Heart left ventricle (tissue), 16 donors: ENCODE measurements around the gene MCTP2. TPM values are rescaled to one million over a fixed set of nuclear protein-coding genes. Genes with fewer than 3 reads are reported as not detected.

Experiments used
- ATAC-seq, 4 donors: fragments of 200-7000 bp; cut with Tn5 transposase; one replicate each; pipeline ENCODE4 v1.9.1; 2020 to 2022; ENCODE audit warnings: moderate library complexity in 4 of 4, mild to moderate bottlenecking in 3 of 4, moderate number of reproducible peaks in 1 of 4
- DNase-seq, 5 donors: peaks; one replicate each; pipeline ENCODE4 v3.0.0-alpha.2; 2020
- H3K27ac ChIP-seq, 12 donors: fragments of 200-600 bp; sonication (generic) in 4 of 12; one replicate each; pipeline versions ENCODE4 v1.5.0 to v1.8.0; 2016 to 2022; ENCODE audit warnings: mild to moderate bottlenecking in 2 of 12
- H3K27me3 ChIP-seq, 9 donors: fragments of 200-600 bp; sonication (generic) in 2 of 9; one replicate each; pipeline versions ENCODE4 v1.5.1 to v1.8.0; 2016 to 2022; ENCODE audit warnings: mild to moderate bottlenecking in 3 of 9
- H3K36me3 ChIP-seq, 9 donors: fragments of 200-600 bp; sonication (generic) in 2 of 9; one replicate each; pipeline versions ENCODE4 v1.5.0 to v1.8.0; 2018 to 2022; ENCODE audit warnings: mild to moderate bottlenecking in 2 of 9
- H3K4me1 ChIP-seq, 12 donors: fragments of 200-600 bp; sonication (generic) in 4 of 12; one replicate each; pipeline versions ENCODE4 v1.5.0 to v1.8.0; 2016 to 2022; ENCODE audit warnings: mild to moderate bottlenecking in 3 of 12
- H3K4me3 ChIP-seq, 12 donors: fragments of 200-600 bp; sonication (generic) in 4 of 12; one replicate each; pipeline versions ENCODE4 v1.5.0 to v1.8.0; 2017 to 2022; ENCODE audit warnings: mild to moderate bottlenecking in 9 of 12, moderate library complexity in 4 of 12
- H3K9me3 ChIP-seq, 12 donors: fragments of 200-600 bp; sonication (generic) in 4 of 12; one replicate each; pipeline versions ENCODE4 v1.5.0 to v1.8.0; 2016 to 2022; ENCODE audit warnings: mild to moderate bottlenecking in 1 of 12
- CTCF ChIP-seq, 12 donors: fragments of 200-600 bp; sonication (generic) in 4 of 12; IDR thresholded peaks; one replicate each; pipeline versions ENCODE4 v1.5.0 to v1.8.0; 2018 to 2022; ENCODE audit warnings: antibody characterized with exemption in 12 of 12, mild to moderate bottlenecking in 5 of 12
- POLR2A ChIP-seq, 2 donors: fragments of 450-650 bp; IDR thresholded peaks; one replicate each; pipeline ENCODE4 v1.6.1; 2017; ENCODE audit warnings: antibody characterized with exemption in 2 of 2, mild to moderate bottlenecking in 2 of 2, moderate library complexity in 2 of 2
- WGBS, 4 donors: extraction: QIAGEN DNeasy Blood & Tissue Kit in 2 of 4; methylation state at CpG; one replicate each; pipeline versions ENCODE4 v1.1.5 to v1.1.7; 2013 to 2018; 5-methylcytosine and 5-hydroxymethylcytosine counted together
- intact Hi-C, 10 donors: fragments of 100-400 bp; cut with DNase I; formaldehyde crosslinking; loops; one replicate each; pipeline versions ENCODE4 v1.11.1 to v1.14.2; 2022
- polyA plus RNA-seq, 2 donors: library from polyadenylated mRNA; stranded (reverse); fragments of 200-250 nt; gene quantifications; one replicate each; pipeline ENCODE4 v1.2.3, GENCODE V29; 2013
- total RNA-seq, 9 donors: library from RNA; depleted of rRNA in 2 of 9; stranded (reverse); fragments of >200 nt in 2 of 9; fragmentation: NEBNext Ultra II Directional in 3 of 9; extraction: Animal tissue kit (Norgen Biotek cat#: 25700) in 3 of 9; gene quantifications; one replicate each; pipeline versions ENCODE4 v1.1.0 to v1.2.4, GENCODE V29; 2016 to 2023
- donor health status: ischemic (EF 13 %, LVEDD 7.1; RV severe dilation, severe dysfunction).
- donor health status: healthy with polysubstance abuse.
- donor health status: DM: no; HTN: yes; CAD: no.
- donor health status: DM: no; HTN: no; CAD: no.
- donor health status: ischemic (EF 25% LVEDD 6.9; RV normal size, moderate dysfunction).
- donor health status: ischemic (EF 25% LVEDD 5.7; RV mildly dilated, moderate dysfunction).
- donor health status: healthy.
- donor health status: DM: yes; HTN: yes; CAD: no.
- donor health status: ischemic (EF 35%, LVEDD 5.7; RV mildly dilated, moderate dysfunction).
- donor health status: nonischemic (EF 11% LVEDD 7.7; RV severe dilation, severe dysfunction).
- donor health status: DM: yes; HTN: yes; CAD: no.
- donor health status: PGD.
- donor health status: ischemic (EF 29% LVEDD 5.4; RV normal size, mild dysfunction).
- donor health status: nonischemic (EF 23%, LVEDD 6.1; RV moderate dilation, normal function).

The MCTP2 gene
- total and polyA plus RNA-seq, 11 donors: 0.35 to 12.1 (median 2.0) TPM

DNA sequence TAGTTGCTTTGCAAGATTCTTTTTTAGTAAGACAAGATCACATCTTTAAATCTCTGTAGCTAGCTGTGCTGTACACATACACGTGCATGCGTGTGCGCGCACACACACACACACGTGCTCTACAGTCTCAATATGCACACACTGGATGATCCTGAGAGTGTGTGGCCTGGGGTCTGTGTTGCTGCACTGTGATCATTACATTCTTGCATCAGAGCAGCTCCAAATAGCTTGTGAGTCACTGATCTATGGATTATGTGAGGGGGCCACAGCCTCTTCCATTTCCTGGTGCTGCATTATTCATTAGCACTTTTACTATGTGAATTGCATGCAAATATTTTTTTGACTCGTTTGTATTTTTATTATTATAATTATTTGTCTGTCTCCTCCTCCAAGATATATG, 34.6 kb downstream of the MCTP2 start:
- intact Hi-C loops: no loop called here
- no peak for ATAC-seq

DNA sequence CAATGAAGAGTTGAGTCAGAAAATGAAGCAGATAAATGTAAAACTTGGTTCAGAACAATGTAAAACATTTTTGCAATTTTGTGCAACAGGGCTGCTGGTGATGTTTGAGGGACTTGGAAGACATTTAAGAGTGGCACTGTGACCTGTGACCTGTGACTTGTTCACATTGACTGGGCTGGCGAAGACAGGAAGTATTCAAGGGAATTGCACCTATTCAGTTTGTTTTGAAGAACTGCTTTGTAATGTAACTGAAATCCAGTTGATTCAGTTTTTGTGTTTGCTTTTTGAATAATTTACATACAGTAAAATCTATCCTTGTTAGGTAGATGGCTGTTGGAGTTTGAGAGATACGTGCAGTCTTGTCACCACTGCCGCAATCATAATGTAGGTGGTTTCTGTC, 35.4 kb downstream of the MCTP2 start:
- H3K4me1 ChIP-seq: peaks cover 0 to 5% (median 0%) of the 10 kb centered on the region in 12 donors
- intact Hi-C loops: no loop called here
- WGBS, 4 donors: 85 to 90% (median 88%) methylated on average over 3 of the region's 3 CpGs
- no peaks in the 10 kb centered on the region for H3K27me3 ChIP-seq
- no peaks in the 10 kb centered on the region for H3K9me3 ChIP-seq
- H3K4me3 ChIP-seq: no peak overlapping the region
- TF ChIP-seq POLR2A (IDR thresholded peaks at IDR 0.05) (no peak), CTCF (IDR thresholded peaks at IDR 0.05) (no peak)
- no peak for ATAC-seq
- no peak overlapping the region for H3K27ac ChIP-seq
- no peak for DNase-seq
- H3K36me3 ChIP-seq: no peaks in the 10 kb centered on the region

More for the DNA sequence above, 34.6 kb downstream of the MCTP2 start:
- H3K4me1 ChIP-seq: peaks cover 0 to 4% (median 0%) of the 10 kb centered on the region in 12 donors
- no peaks in the 10 kb centered on the region for H3K27me3 ChIP-seq
- TF ChIP-seq CTCF (IDR thresholded peaks at IDR 0.05): no peak
- no peaks in the 10 kb centered on the region for H3K36me3 ChIP-seq
- H3K4me3 ChIP-seq: no peak overlapping the region
- H3K27ac ChIP-seq: no peak overlapping the region
- DNase-seq: no peak
- 66 to 75% (median 69%) methylated on average over 6 of the region's 6 CpGs for WGBS, 4 donors
- no peaks in the 10 kb centered on the region for H3K9me3 ChIP-seq

DNA sequence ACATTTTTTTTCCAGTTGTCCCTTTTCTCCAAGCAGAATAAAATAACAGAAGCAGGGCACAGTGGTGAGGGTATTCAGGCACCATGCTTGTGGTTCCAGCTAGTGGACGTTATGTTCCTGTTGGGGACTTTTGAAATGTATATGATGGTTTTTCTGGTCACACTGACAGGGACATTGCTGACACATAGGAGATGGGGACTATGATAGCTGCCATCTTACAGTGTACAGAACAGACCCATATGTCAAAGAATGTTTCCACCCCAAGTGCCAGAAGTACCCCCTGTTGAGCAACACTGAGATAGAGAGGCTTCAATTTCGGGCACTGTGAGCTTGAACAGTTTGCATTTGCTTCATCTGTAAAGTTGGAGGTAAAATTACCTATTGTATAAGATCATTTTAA, 38.6 kb downstream of the MCTP2 start:
- H3K27me3 ChIP-seq: no peaks in the 10 kb centered on the region
- peaks cover 0 to 11% (median 0%) of the 10 kb centered on the region in 12 donors for H3K4me1 ChIP-seq
- 61 to 85% (median 70%) methylated on average over 2 of the region's 2 CpGs for WGBS, 4 donors
- intact Hi-C loops: no loop called here
- ATAC-seq: no peak
- H3K27ac ChIP-seq: no peak overlapping the region
- H3K36me3 ChIP-seq: no peaks in the 10 kb centered on the region
- H3K9me3 ChIP-seq: peaks cover 0 to 9% (median 0%) of the 10 kb centered on the region in 12 donors
- DNase-seq: no peak
- TF ChIP-seq CTCF (IDR thresholded peaks at IDR 0.05) (no peak), POLR2A (IDR thresholded peaks at IDR 0.05) (no peak)
- no peak overlapping the region for H3K4me3 ChIP-seq

DNA sequence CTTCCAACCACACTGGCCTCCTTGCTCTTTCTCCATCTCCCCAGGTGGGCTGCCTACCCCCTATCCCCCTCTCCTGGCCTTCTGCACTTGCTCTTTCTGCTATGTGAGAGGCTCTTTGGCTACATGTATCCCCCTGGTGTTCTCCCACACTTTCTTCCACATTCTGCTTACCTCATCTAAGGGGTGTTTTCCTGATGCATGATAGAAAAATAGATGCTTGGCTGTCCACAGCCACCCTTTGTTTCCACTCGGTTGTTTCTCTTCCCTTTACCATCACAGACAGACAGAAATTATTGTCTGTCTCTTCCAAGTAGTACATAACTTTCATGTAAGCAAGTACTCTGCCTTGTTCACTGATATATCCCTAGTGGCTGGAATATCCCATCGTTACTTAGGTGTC, 39.2 kb downstream of the MCTP2 start:
- WGBS, 4 donors: 56 to 82% (median 68%) methylated on average over 2 of the region's 2 CpGs
- H3K4me1 ChIP-seq: peaks cover 0 to 11% (median 0%) of the 10 kb centered on the region in 12 donors
- TF ChIP-seq CTCF (IDR thresholded peaks at IDR 0.05) (no peak), POLR2A (IDR thresholded peaks at IDR 0.05) (no peak)
- H3K27ac ChIP-seq: no peak overlapping the region
- ATAC-seq (no peak), DNase-seq (no peak)
- no peak overlapping the region for H3K4me3 ChIP-seq
- peaks cover 0 to 11% (median 0%) of the 10 kb centered on the region in 12 donors for H3K9me3 ChIP-seq
- H3K36me3 ChIP-seq: no peaks in the 10 kb centered on the region
- intact Hi-C loops: no loop called here
- no peaks in the 10 kb centered on the region for H3K27me3 ChIP-seq
